GM12878 (cell line): ENCODE measurements around the gene TOP1. TPM values are rescaled to one million over a fixed set of nuclear protein-coding genes. Genes with fewer than 3 reads are reported as not detected.

Experiments
- ATAC-seq: fragments of 200-7000 bp; cut with Tn5 transposase; 3 replicates; pipeline ENCODE4 v1.9.1; 2020; ENCODE audit warnings: mild to moderate bottlenecking, moderate library complexity
- BruUV-seq: library from RNA; stranded (reverse); fragments of 400-500 nt; replicated peaks from 2 replicates; lab custom pipeline; 2021; lab: Mats Ljungman, UMichigan
- CTCF ChIA-PET: fragments of 300-600 bp; sonication (Branson Sonifier 250); formaldehyde crosslinking; extraction: SDS; loops from one replicate; lab custom pipeline; 2021; ENCODE audit warnings: inconsistent platforms; lab: Yijun Ruan, JAX
- POLR2A ChIA-PET: fragments of 350-600 bp; formaldehyde crosslinking; extraction: SDS; loops from one replicate; lab custom pipeline; 2021; ENCODE audit warnings: inconsistent platforms; lab: Charles Lee
- RAD21 ChIA-PET: fragments of 300-600 bp; sonication (Branson Sonifier 250); formaldehyde crosslinking; loops from one replicate; lab custom pipeline; 2023; ENCODE audit warnings: antibody characterized with exemption; ENCODE audit not compliant: unreplicated experiment; lab: Charles Lee
- SMC1A ChIA-PET: fragments of 300-600 bp; sonication (Branson Sonifier 250); formaldehyde crosslinking; loops from one replicate; lab custom pipeline; 2023; ENCODE audit not compliant: unreplicated experiment, uncharacterized antibody; lab: Charles Lee
- DNase-seq: peaks from one replicate; pipeline ENCODE4 v3.0.0-alpha.2; 2011; ENCODE audit warnings: low read depth, low spot score
- FAIRE-seq: peaks from 3 replicates; lab custom pipeline; 2011; peaks lifted over from hg19 to GRCh38; lab: Jason Lieb, UNC
- H2AFZ ChIP-seq: 2 replicates; pipeline ENCODE4 v1.6.0; 2011; ENCODE audit warnings: low read depth, low read length, control low read depth; ENCODE audit not compliant: control insufficient read depth
- H3K27ac ChIP-seq: 2 replicates; pipeline ENCODE4 v1.5.1; 2011; ENCODE audit warnings: control low read depth; ENCODE audit not compliant: control insufficient read depth, insufficient read depth
- H3K27me3 ChIP-seq, 2 experiments: replicated peaks in 1 of 2; 2 replicates each; pipeline versions ENCODE4 v1.6.0 to v1.6.1; 2011; ENCODE audit warnings: low read length in 1 of 2; ENCODE audit not compliant: control insufficient read depth in 2 of 2, insufficient read depth in 2 of 2
- H3K36me3 ChIP-seq, 2 experiments: 2 replicates each; pipeline ENCODE4 v1.5.1; 2011; ENCODE audit warnings: low read length in 1 of 2; ENCODE audit not compliant: control insufficient read depth in 2 of 2, insufficient read depth in 2 of 2
- H3K4me1 ChIP-seq: 2 replicates; pipeline ENCODE4 v1.6.1; 2011; ENCODE audit warnings: mild to moderate bottlenecking, low read length, moderate library complexity, mixed read lengths; ENCODE audit not compliant: control insufficient read depth, insufficient read depth
- H3K4me2 ChIP-seq: 2 replicates; pipeline ENCODE4 v1.6.0; 2011; ENCODE audit warnings: control low read depth; ENCODE audit not compliant: control insufficient read depth, insufficient read depth
- H3K4me3 ChIP-seq: fragments of 200-600 bp; sonication (generic); 2 replicates; pipeline ENCODE4 v1.5.1; 2016
- H3K79me2 ChIP-seq: 2 replicates; pipeline ENCODE4 v1.6.0; 2011; ENCODE audit warnings: low read length; ENCODE audit not compliant: control insufficient read depth, insufficient read depth
- H3K9ac ChIP-seq: 2 replicates; pipeline ENCODE4 v1.8.0; 2011; ENCODE audit warnings: low read length, control low read depth, mixed read lengths; ENCODE audit not compliant: control insufficient read depth, insufficient read depth
- H3K9me3 ChIP-seq: replicated peaks from 3 replicates; pipeline ENCODE4 v1.5.1; 2011; ENCODE audit warnings: mild to moderate bottlenecking, low read length; ENCODE audit not compliant: control insufficient read depth, insufficient read depth
- H4K20me1 ChIP-seq: 2 replicates; pipeline ENCODE4 v1.6.0; 2011; ENCODE audit not compliant: control insufficient read depth, insufficient read depth
- ASH2L ChIP-seq: fragments of 300-600, 200-600 bp; sonication (generic); IDR thresholded peaks from 2 replicates; pipeline ENCODE4 v1.6.1; 2017; ENCODE audit warnings: low read depth, mild to moderate bottlenecking, borderline replicate concordance
- CBX3 ChIP-seq: fragments of 200-600 bp; sonication (generic); IDR thresholded peaks from 2 replicates; pipeline ENCODE4 v1.6.1; 2016; ENCODE audit warnings: low read depth, borderline replicate concordance
- GATAD2B ChIP-seq: fragments of 450-650 bp; conservative IDR thresholded peaks from 2 replicates; pipeline ENCODE4 v1.6.1; 2017; ENCODE audit warnings: low read depth, mild to moderate bottlenecking, moderate library complexity
- POU2F2 ChIP-seq: IDR thresholded peaks from 3 replicates; pipeline ENCODE4 v1.6.1; 2011; ENCODE audit warnings: low read depth, mild to moderate bottlenecking, low read length, borderline replicate concordance
- RAD21 ChIP-seq: IDR thresholded peaks from 2 replicates; pipeline ENCODE4 v1.6.1; 2011; ENCODE audit warnings: mild to moderate bottlenecking, low read depth, low read length, moderate library complexity; ENCODE audit not compliant: insufficient read depth
- RUNX3 ChIP-seq: IDR thresholded peaks from 2 replicates; pipeline ENCODE4 v1.6.1; 2012; ENCODE audit warnings: low read length, inconsistent platforms
- SIN3A ChIP-seq: IDR thresholded peaks from 2 replicates; pipeline ENCODE4 v1.6.1; 2012; ENCODE audit warnings: low read depth, low read length, improper control_type of control experiment
- STAT3 ChIP-seq: IDR thresholded peaks from 2 replicates; pipeline ENCODE4 v1.6.1; 2011; ENCODE audit warnings: low read depth, low read length, improper control_type of control experiment
- WGBS: methylation state at CpG from one replicate; pipeline ENCODE4 v1.1.6; 2016; ENCODE audit warnings: low lambda C conversion rate; ENCODE audit not compliant: insufficient replicate concordance, insufficient coverage; ENCODE audit errors: missing lambda C conversion rate; 5-methylcytosine and 5-hydroxymethylcytosine counted together
- in situ Hi-C: fragments of 300-500 bp; cut with MboI; formaldehyde crosslinking; loops from 9 replicates; pipeline ENCODE4 v1.14.3; 2018; ENCODE audit warnings: mixed read lengths
- intact Hi-C: fragments of 100-400 bp; cut with micrococcal nuclease; formaldehyde crosslinking; loops from one replicate; pipeline ENCODE4 v1.14.2; 2022; ENCODE audit not compliant: unreplicated experiment
- polyA plus RNA-seq, 11 experiments: library from polyadenylated mRNA; depleted of rRNA in 4 of 11; unstranded in 6 of 11; stranded (reverse) in 5 of 11; fragments of >200 nt; fragmentation: Nextera tagmentation in 4 of 11; fragmentation: Illumina TruSeq in 1 of 11; extraction: Ambion mirVana in 4 of 11; extraction: Trizol in 1 of 11; gene quantifications; 1 replicate in 1 of 11; 2 replicates in 10 of 11; pipeline versions ENCODE4 v1.2.1 to v1.2.3, GENCODE V29; 2011 to 2016; ENCODE audit warnings: inconsistent platforms in 2 of 11, missing spikeins in 2 of 11, low read depth in 1 of 11
- total RNA-seq, 4 experiments: library from RNA; depleted of rRNA in 3 of 4; stranded (reverse); fragments of >200 nt in 3 of 4; fragmentation: Illumina TruSeq in 1 of 4; extraction: Trizol in 1 of 4; gene quantifications; 2 replicates each; pipeline versions ENCODE4 v1.2.1 to v1.2.3, GENCODE V29; 2013 to 2021
- TF ChIP-seq, protein P1 (sequence below): fragments of 450-650 bp; formaldehyde crosslinking; IDR thresholded peaks from 2 replicates; pipeline ENCODE4 v1.4.0; 2022; ENCODE audit warnings: mild to moderate bottlenecking, moderate library complexity
- TF ChIP-seq, protein P2 (sequence below): fragments of 450-650 bp; formaldehyde crosslinking; IDR thresholded peaks from 2 replicates; pipeline ENCODE4 v1.5.0; 2022; ENCODE audit warnings: mild to moderate bottlenecking, missing genetic modification characterization
- TF ChIP-seq, protein P3 (sequence below): IDR thresholded peaks from 2 replicates; pipeline ENCODE4 v1.6.1; 2011; ENCODE audit warnings: borderline replicate concordance, low read depth, mild to moderate bottlenecking, moderate library complexity, mixed read lengths, low read length; ENCODE audit not compliant: insufficient read depth; ENCODE audit errors: extremely low read length
- TF ChIP-seq, protein P4 (sequence below): IDR thresholded peaks from 2 replicates; pipeline ENCODE4 v1.6.1; 2011; ENCODE audit warnings: mild to moderate bottlenecking, low read depth, low read length, moderate library complexity; ENCODE audit not compliant: insufficient replicate concordance

The TOP1 gene
- total and polyA plus RNA-seq, 10 of the 15 experiments (the other 5 are each of a cell fraction or from before 2014, with no cell fraction given), result 21.5 to 128 (median 47.3) TPM

DNA sequence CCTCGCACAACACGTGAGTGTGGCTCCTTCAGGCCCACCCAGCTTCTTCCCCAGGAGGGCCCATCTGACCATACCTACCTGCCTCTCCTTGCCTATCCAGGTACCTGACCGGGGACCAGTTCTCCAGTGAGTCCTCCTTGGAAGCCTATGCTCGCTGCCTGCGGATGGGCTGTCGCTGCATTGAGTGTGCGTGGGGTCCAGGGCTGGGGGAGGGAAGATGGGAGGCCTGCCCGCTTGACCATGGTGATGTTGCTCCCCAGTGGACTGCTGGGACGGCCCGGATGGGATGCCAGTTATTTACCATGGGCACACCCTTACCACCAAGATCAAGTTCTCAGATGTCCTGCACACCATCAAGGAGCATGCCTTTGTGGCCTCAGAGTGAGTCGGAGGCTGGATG, 135.2 kb downstream of the TOP1 start (continued):
- TF ChIP-seq GATAD2B (no peak), ASH2L (no peak), CBX3 (no peak)
- TF ChIP-seq, all 136 proteins: peak for 0

DNA sequence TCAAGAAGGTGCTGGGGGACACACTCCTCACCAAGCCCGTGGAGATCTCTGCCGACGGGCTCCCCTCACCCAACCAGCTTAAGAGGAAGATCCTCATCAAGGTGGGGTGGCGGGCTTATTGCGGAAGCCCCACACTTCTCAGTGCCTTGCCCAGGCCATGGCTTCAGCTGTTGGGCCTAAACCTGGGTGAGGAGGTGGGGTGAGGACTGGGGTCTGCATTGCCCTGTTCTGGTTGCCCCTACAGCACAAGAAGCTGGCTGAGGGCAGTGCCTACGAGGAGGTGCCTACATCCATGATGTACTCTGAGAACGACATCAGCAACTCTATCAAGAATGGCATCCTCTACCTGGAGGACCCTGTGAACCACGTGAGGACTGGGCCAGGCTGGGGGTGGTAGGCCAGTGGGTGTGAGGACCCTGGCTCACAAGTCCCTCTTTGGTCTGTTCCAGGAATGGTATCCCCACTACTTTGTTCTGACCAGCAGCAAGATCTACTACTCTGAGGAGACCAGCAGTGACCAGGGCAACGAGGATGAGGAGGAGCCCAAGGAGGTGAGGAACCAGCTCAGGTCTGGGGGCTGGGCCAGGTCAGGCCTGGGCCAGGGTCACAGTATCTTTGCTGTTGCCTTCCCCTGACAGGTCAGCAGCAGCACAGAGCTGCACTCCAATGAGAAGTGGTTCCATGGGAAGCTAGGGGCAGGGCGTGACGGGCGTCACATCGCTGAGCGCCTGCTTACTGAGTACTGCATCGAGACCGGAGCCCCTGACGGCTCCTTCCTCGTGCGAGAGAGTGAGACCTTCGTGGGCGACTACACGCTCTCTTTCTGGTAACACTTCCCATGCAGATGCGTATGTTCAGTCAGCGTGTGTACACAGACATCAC, 136.6 kb downstream of the TOP1 start:
- H3K9ac ChIP-seq, result no peak overlapping the region
- ChIA-PET CTCF (no interaction called here), SMC1A (no interaction called here), POLR2A (no interaction called here), RAD21 (interaction anchor here (2.6 kb wide), 1 partner anchor 8 kb away, joined by 6 read pairs; no protein-coding TSS in a partner anchor)
- no peak overlapping the region for H3K4me2 ChIP-seq
- H3K4me3 ChIP-seq, result no peak overlapping the region
- BruUV-seq, result no TSS peak
- FAIRE-seq (no peak), DNase-seq (no peak), ATAC-seq (no peak)
- H3K4me1 ChIP-seq, result peaks cover 15% of the 10 kb centered on the region
- no peaks in the 10 kb centered on the region for H3K79me2 ChIP-seq
- H3K9me3 ChIP-seq, result no peaks in the 10 kb centered on the region
- H4K20me1 ChIP-seq, result peaks cover 3% of the 10 kb centered on the region
- in situ Hi-C loops (no loop called here), intact Hi-C loops (no loop called here)
- H2AFZ ChIP-seq, result no peak overlapping the region
- H3K27me3 ChIP-seq, result no peaks in the 10 kb centered on the region
- WGBS, result 93% methylated on average over 24 of the region's 24 CpGs
- H3K36me3 ChIP-seq, result peaks cover 39 to 73% of the 10 kb centered on the region in 2 experiments
- H3K27ac ChIP-seq, result no peak overlapping the region
- TF ChIP-seq SIN3A (no peak), RAD21 (no peak), STAT3 (no peak), POU2F2 (no peak), RUNX3 (no peak)
- TF ChIP-seq, protein P1, sequence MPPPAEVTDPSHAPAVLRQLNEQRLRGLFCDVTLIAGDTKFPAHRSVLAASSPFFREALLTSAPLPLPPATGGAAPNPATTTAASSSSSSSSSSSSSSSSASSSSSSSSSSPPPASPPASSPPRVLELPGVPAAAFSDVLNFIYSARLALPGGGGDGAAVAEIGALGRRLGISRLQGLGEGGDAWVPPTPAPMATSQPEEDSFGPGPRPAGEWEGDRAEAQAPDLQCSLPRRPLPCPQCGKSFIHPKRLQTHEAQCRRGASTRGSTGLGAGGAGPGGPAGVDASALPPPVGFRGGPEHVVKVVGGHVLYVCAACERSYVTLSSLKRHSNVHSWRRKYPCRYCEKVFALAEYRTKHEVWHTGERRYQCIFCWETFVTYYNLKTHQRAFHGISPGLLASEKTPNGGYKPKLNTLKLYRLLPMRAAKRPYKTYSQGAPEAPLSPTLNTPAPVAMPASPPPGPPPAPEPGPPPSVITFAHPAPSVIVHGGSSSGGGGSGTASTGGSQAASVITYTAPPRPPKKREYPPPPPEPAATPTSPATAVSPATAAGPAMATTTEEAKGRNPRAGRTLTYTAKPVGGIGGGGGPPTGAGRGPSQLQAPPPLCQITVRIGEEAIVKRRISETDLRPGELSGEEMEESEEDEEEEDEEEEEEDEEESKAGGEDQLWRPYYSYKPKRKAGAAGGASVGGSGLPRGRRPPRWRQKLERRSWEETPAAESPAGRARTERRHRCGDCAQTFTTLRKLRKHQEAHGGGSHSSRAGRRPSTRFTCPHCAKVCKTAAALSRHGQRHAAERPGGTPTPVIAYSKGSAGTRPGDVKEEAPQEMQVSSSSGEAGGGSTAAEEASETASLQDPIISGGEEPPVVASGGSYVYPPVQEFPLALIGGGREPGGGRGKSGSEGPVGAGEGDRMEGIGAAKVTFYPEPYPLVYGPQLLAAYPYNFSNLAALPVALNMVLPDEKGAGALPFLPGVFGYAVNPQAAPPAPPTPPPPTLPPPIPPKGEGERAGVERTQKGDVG (CRISPR knock-in tag), result no peak
- TF ChIP-seq, protein P2, sequence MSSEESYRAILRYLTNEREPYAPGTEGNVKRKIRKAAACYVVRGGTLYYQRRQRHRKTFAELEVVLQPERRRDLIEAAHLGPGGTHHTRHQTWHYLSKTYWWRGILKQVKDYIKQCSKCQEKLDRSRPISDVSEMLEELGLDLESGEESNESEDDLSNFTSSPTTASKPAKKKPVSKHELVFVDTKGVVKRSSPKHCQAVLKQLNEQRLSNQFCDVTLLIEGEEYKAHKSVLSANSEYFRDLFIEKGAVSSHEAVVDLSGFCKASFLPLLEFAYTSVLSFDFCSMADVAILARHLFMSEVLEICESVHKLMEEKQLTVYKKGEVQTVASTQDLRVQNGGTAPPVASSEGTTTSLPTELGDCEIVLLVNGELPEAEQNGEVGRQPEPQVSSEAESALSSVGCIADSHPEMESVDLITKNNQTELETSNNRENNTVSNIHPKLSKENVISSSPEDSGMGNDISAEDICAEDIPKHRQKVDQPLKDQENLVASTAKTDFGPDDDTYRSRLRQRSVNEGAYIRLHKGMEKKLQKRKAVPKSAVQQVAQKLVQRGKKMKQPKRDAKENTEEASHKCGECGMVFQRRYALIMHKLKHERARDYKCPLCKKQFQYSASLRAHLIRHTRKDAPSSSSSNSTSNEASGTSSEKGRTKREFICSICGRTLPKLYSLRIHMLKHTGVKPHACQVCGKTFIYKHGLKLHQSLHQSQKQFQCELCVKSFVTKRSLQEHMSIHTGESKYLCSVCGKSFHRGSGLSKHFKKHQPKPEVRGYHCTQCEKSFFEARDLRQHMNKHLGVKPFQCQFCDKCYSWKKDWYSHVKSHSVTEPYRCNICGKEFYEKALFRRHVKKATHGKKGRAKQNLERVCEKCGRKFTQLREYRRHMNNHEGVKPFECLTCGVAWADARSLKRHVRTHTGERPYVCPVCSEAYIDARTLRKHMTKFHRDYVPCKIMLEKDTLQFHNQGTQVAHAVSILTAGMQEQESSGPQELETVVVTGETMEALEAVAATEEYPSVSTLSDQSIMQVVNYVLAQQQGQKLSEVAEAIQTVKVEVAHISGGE (CRISPR knock-in tag), result no peak
- TF ChIP-seq, protein P3, sequence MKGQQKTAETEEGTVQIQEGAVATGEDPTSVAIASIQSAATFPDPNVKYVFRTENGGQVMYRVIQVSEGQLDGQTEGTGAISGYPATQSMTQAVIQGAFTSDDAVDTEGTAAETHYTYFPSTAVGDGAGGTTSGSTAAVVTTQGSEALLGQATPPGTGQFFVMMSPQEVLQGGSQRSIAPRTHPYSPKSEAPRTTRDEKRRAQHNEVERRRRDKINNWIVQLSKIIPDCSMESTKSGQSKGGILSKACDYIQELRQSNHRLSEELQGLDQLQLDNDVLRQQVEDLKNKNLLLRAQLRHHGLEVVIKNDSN, result no peak
- TF ChIP-seq, protein P4, sequence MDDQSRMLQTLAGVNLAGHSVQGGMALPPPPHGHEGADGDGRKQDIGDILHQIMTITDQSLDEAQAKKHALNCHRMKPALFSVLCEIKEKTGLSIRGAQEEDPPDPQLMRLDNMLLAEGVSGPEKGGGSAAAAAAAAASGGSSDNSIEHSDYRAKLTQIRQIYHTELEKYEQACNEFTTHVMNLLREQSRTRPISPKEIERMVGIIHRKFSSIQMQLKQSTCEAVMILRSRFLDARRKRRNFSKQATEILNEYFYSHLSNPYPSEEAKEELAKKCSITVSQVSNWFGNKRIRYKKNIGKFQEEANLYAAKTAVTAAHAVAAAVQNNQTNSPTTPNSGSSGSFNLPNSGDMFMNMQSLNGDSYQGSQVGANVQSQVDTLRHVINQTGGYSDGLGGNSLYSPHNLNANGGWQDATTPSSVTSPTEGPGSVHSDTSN, result no peak
